K562 (cell line): ENCODE results near the gene LAPTM5. TPM values are rescaled to one million over a fixed set of nuclear protein-coding genes. Genes with fewer than 3 reads are reported as not detected.

ENCODE experiments used
- BRD9 ChIP-seq: fragments of 450-650 bp; IDR thresholded peaks from 2 replicates; pipeline ENCODE4 v1.6.1; 2018; ENCODE audit warnings: low read depth; ENCODE audit not compliant: partially characterized antibody
- CBX1 ChIP-seq: sonication (generic); IDR thresholded peaks from 2 replicates; pipeline ENCODE4 v1.6.1; 2016; ENCODE audit warnings: antibody characterized with exemption, low read depth, mild to moderate bottlenecking
- DLX4 ChIP-seq: fragments of 250-450 bp; sonication (Bioruptor Pico); IDR thresholded peaks from 2 replicates; pipeline ENCODE4 v1.6.1; 2021; ENCODE audit warnings: mild to moderate bottlenecking
- HDGF ChIP-seq: fragments of 450-650 bp; IDR thresholded peaks from 2 replicates; pipeline ENCODE4 v1.6.1; 2016
- HOMEZ ChIP-seq: fragments of 250-450 bp; sonication (Bioruptor Pico); IDR thresholded peaks from 2 replicates; pipeline ENCODE4 v1.4.0; 2020; ENCODE audit warnings: mild to moderate bottlenecking, moderate library complexity
- ILK ChIP-seq: fragments of 450-650 bp; IDR thresholded peaks from 2 replicates; pipeline ENCODE4 v1.6.1; 2016; ENCODE audit warnings: missing genetic modification characterization, low read depth, mild to moderate bottlenecking, missing compliant biosample characterization, moderate library complexity, borderline replicate concordance
- KHSRP ChIP-seq: fragments of 450-650 bp; IDR thresholded peaks from 2 replicates; pipeline ENCODE4 v1.6.1; 2017
- MITF ChIP-seq: IDR thresholded peaks from 2 replicates; pipeline ENCODE4 v1.6.1; 2014; ENCODE audit warnings: antibody characterized with exemption
- POLR2AphosphoS2 ChIP-seq: IDR thresholded peaks from 2 replicates; pipeline ENCODE4 v1.6.1; 2012; ENCODE audit warnings: low read length, improper control_type of control experiment
- POLR2H ChIP-seq: IDR thresholded peaks from 2 replicates; pipeline ENCODE4 v1.6.1; 2016; ENCODE audit warnings: missing genetic modification characterization, low read depth, mild to moderate bottlenecking, control low read depth, missing compliant biosample characterization, moderate library complexity
- PRDM10 ChIP-seq: fragments of 450-650 bp; IDR thresholded peaks from 2 replicates; pipeline ENCODE4 v1.6.1; 2018; ENCODE audit not compliant: partially characterized antibody
- RFX1 ChIP-seq: fragments of 450-650 bp; IDR thresholded peaks from 2 replicates; pipeline ENCODE4 v1.6.1; 2016; ENCODE audit warnings: mild to moderate bottlenecking, moderate library complexity
- THRAP3 ChIP-seq: fragments of 450-650 bp; IDR thresholded peaks from 2 replicates; pipeline ENCODE4 v1.6.1; 2016; ENCODE audit warnings: mild to moderate bottlenecking, inconsistent platforms, borderline replicate concordance
- XRCC4 ChIP-seq: IDR thresholded peaks from one replicate; pipeline ENCODE4 v1.6.1; 2011; ENCODE audit not compliant: insufficient read depth, insufficient read length; ENCODE audit errors: extremely low read depth
- ZBTB2 ChIP-seq: fragments of 450-650 bp; IDR thresholded peaks from 2 replicates; pipeline ENCODE4 v1.6.1; 2016; ENCODE audit warnings: antibody characterized with exemption
- ZC3H11A ChIP-seq: IDR thresholded peaks from 2 replicates; pipeline ENCODE4 v1.6.1; 2012; ENCODE audit warnings: low read depth, low read length, improper control_type of control experiment
- ZNF174 ChIP-seq: fragments of 250-450 bp; sonication (Bioruptor Pico); IDR thresholded peaks from 2 replicates; pipeline ENCODE4 v1.4.0; 2020; ENCODE audit warnings: mild to moderate bottlenecking
- ZNF175 ChIP-seq: fragments of 200-800 bp; sonication (Bioruptor generic); IDR thresholded peaks from 2 replicates; pipeline ENCODE4 v1.6.1; 2016; ENCODE audit warnings: low read depth, mild to moderate bottlenecking, missing genetic modification characterization, missing compliant biosample characterization
- ZNF316 ChIP-seq: fragments of 450-650 bp; IDR thresholded peaks from 2 replicates; pipeline ENCODE4 v1.6.1; 2016
- ZNF408 ChIP-seq: fragments of 250-450 bp; sonication (Bioruptor Pico); IDR thresholded peaks from 2 replicates; pipeline ENCODE4 v1.4.0; 2020; ENCODE audit warnings: low read depth, mild to moderate bottlenecking, moderate library complexity
- ZNF551 ChIP-seq: fragments of 250-450 bp; sonication (Bioruptor Pico); IDR thresholded peaks from 2 replicates; pipeline ENCODE4 v1.5.0; 2021; ENCODE audit warnings: mild to moderate bottlenecking, moderate library complexity
- polyA plus RNA-seq, 8 experiments: library from polyadenylated mRNA; depleted of rRNA in 4 of 8; stranded (reverse) in 5 of 8; unstranded in 3 of 8; fragments of >200 nt; fragmentation: Nextera tagmentation in 2 of 8; fragmentation: Illumina TruSeq in 1 of 8; extraction: Ambion mirVana in 2 of 8; extraction: Trizol in 1 of 8; gene quantifications; 2 replicates each; pipeline versions ENCODE4 v1.2.1 to v1.2.3, GENCODE V29; 2011 to 2014; ENCODE audit warnings: inconsistent platforms in 1 of 8, missing spikeins in 1 of 8
- total RNA-seq, 7 experiments: library from RNA; depleted of rRNA in 6 of 7; stranded (reverse); fragments of >200 nt in 6 of 7; fragmentation: Illumina TruSeq in 2 of 7; extraction: Trizol in 2 of 7; gene quantifications; 2 replicates each; pipeline versions ENCODE4 v1.2.1 to v1.2.3, GENCODE V29; 2011 to 2021; ENCODE audit warnings: low replicate concordance in 1 of 7

The LAPTM5 gene
- total and polyA plus RNA-seq, 9 of the 15 experiments (the other 6 are each of a cell fraction or from before 2014, with no cell fraction given): 2.4 to 47.3 (median 20.3) TPM

GRCh38 chr1:30779294-30780071 is 21.9 kb upstream of the LAPTM5 start (continued):
- 0 out of 2 replicates have a peak, but pooled peaks have one; percentile 26 for TF ChIP-seq ZBTB2
- TF ChIP-seq MITF: no peak
- peak; percentile 54; the same call in 1 of the 2 replicates for TF ChIP-seq CBX1
- 0 out of 2 replicates have a peak, but pooled peaks have one; percentile 38 for TF ChIP-seq ZNF316
- peak; percentile 97 for TF ChIP-seq BRD9
- no peak for TF ChIP-seq HOMEZ (CRISPR knock-in tag)
- TF ChIP-seq ZNF551 (CRISPR knock-in tag): no peak
- no peak; the same call in 1 of the 2 replicates for TF ChIP-seq ZNF175 (CRISPR knock-in tag)
- no peak for TF ChIP-seq KHSRP
- no peak for TF ChIP-seq ZC3H11A
- TF ChIP-seq RFX1: no peak
- no peak for TF ChIP-seq THRAP3
- peak; percentile 80 for TF ChIP-seq PRDM10
- no peak for TF ChIP-seq ILK (tag)
- no peak; the same call in none of the 2 replicates for TF ChIP-seq HDGF
- TF ChIP-seq POLR2H (tag): no peak
- TF ChIP-seq ZNF408: no peak
- TF ChIP-seq ZNF174 (CRISPR knock-in tag): no peak
- TF ChIP-seq XRCC4: no peak
- no peak for TF ChIP-seq DLX4 (CRISPR knock-in tag)
- TF ChIP-seq POLR2AphosphoS2: no peak
